T-cell (primary cell): ENCODE data around the gene TMEM223. TPM values are rescaled to one million over a fixed set of nuclear protein-coding genes. Genes with fewer than 3 reads are reported as not detected.

Experiments
- total RNA-seq, 35 experiments: library from RNA in 6 of 35; stranded (reverse) in 6 of 35; fragments of 120-200 nt in 1 of 35; gene quantifications; one replicate each; pipeline versions ENCODE4 v1.2.1 to v1.2.4 and lab custom pipeline; 2013 to 2026

TMEM223 gene
- total RNA-seq, 5 donors from 2014 or later (not counting 1 experiment from before 2014, with no cell fraction given): 11.2 to 27.6 (median 23.0) TPM

Other genes starting within 250 kb of the TMEM223 start
- gene AHNAK, start 245.2 kb downstream of the TMEM223 start, total RNA-seq: 100 to 1,000 TPM; 267 to 636 (median 395) TPM
- 1,000 to 10,000 TPM; 1,908 to 2,187 (median 2,119) TPM for gene EEF1G, start 218.1 kb downstream of the TMEM223 start, total RNA-seq
- 10 to 100 TPM; 35.2 to 56.0 (median 42.9) TPM for gene TUT1, start 200.5 kb downstream of the TMEM223 start, total RNA-seq
- gene MTA2, start 190.1 kb downstream of the TMEM223 start, total RNA-seq: 100 to 1,000 TPM; 151 to 185 (median 184) TPM
- gene EML3, start 179.2 kb downstream of the TMEM223 start, total RNA-seq: 100 to 1,000 TPM; 160 to 372 (median 328) TPM
- 1 to 10 TPM; 1.6 to 4.5 (median 3.5) TPM for gene ROM1, start 178.7 kb downstream of the TMEM223 start, total RNA-seq
- gene B3GAT3, start 170.0 kb downstream of the TMEM223 start, total RNA-seq: 10 to 100 TPM; 59.0 to 94.5 (median 90.5) TPM
- 100 to 1,000 TPM; 216 to 278 (median 257) TPM for gene GANAB, start 145.4 kb downstream of the TMEM223 start, total RNA-seq
- 10 to 100 TPM; 14.4 to 39.0 (median 34.8) TPM for gene INTS5, start 138.7 kb downstream of the TMEM223 start, total RNA-seq
- 10 to 100 TPM; 28.3 to 62.6 (median 54.8) TPM for gene C11orf98, start 126.8 kb downstream of the TMEM223 start, total RNA-seq
- 10 to 100 TPM; 14.8 to 35.6 (median 27.4) TPM for gene CSKMT, start 126.7 kb downstream of the TMEM223 start, total RNA-seq
- gene UQCC3, start 120.3 kb downstream of the TMEM223 start, total RNA-seq: 1 to 10 TPM; 2.7 to 9.3 (median 8.1) TPM
- gene LBHD1, start 119.7 kb downstream of the TMEM223 start, total RNA-seq: 10 to 100 TPM; 15.5 to 24.7 (median 20.7) TPM
- gene UBXN1, start 112.9 kb downstream of the TMEM223 start, total RNA-seq: 100 to 1,000 TPM; 180 to 199 (median 196) TPM
- under 1 TPM in 4 of 5 donors, not detected in 1; 0.14 to 0.29 (median 0.19) TPM for gene LRRN4CL, start 102.5 kb downstream of the TMEM223 start, total RNA-seq
- gene BSCL2, start 84.6 kb downstream of the TMEM223 start, total RNA-seq: 10 to 100 TPM; 21.9 to 43.7 (median 37.3) TPM
- gene GNG3, start 84.3 kb downstream of the TMEM223 start, total RNA-seq: not detected
- 10 to 100 TPM; 45.8 to 67.8 (median 62.7) TPM for gene HNRNPUL2, start 64.5 kb downstream of the TMEM223 start, total RNA-seq
- 10 to 100 TPM; 15.4 to 54.5 (median 44.6) TPM for gene TTC9C, start 63.5 kb downstream of the TMEM223 start, total RNA-seq
- gene ZBTB3, start 37.8 kb downstream of the TMEM223 start, total RNA-seq: 10 to 100 TPM in 3 of 5 donors, 1 to 10 TPM in 2; 5.9 to 24.6 (median 22.9) TPM
- gene POLR2G, start 30.4 kb downstream of the TMEM223 start, total RNA-seq: 10 to 100 TPM; 65.6 to 84.8 (median 76.1) TPM
- 10 to 100 TPM; 15.1 to 29.5 (median 29.0) TPM for gene TAF6L, start 20.6 kb downstream of the TMEM223 start, total RNA-seq
- gene TMEM179B, start 4.6 kb downstream of the TMEM223 start, total RNA-seq: 10 to 100 TPM; 27.7 to 53.3 (median 46.5) TPM
- 100 to 1,000 TPM; 160 to 321 (median 169) TPM for gene NXF1, start 13.4 kb upstream of the TMEM223 start, total RNA-seq
- gene STX5, start 40.0 kb upstream of the TMEM223 start, total RNA-seq: 100 to 1,000 TPM in 2 of 5 donors, 10 to 100 TPM in 3; 49.3 to 132 (median 58.0) TPM
- gene TEX54, start 40.8 kb upstream of the TMEM223 start, total RNA-seq: not detected
- gene WDR74, start 47.6 kb upstream of the TMEM223 start, total RNA-seq: 100 to 1,000 TPM in 4 of 5 donors, 10 to 100 TPM in 1; 91.3 to 239 (median 103) TPM
- gene SLC3A2, start 88.9 kb upstream of the TMEM223 start, total RNA-seq: 100 to 1,000 TPM; 178 to 248 (median 237) TPM
- not detected for gene CHRM1, start 129.4 kb upstream of the TMEM223 start, total RNA-seq
- gene SLC22A6, start 193.0 kb upstream of the TMEM223 start, total RNA-seq: not detected
- not detected for gene SLC22A8, start 223.8 kb upstream of the TMEM223 start, total RNA-seq